Chondrocyte (in vitro differentiated cells): ENCODE measurements around the gene BORCS5. TPM values are rescaled to one million over a fixed set of nuclear protein-coding genes. Genes with fewer than 3 reads are reported as not detected.
"Not testable (repeated sequence)": the region's sequence is repeated elsewhere in the genome, so short reads cannot be mapped to it uniquely, and the experiment has no call there.

Experiments
- DNase-seq: peaks from one replicate; pipeline ENCODE4 v3.0.0; 2021; ENCODE audit warnings: mixed read lengths, low spot score
- H3K27ac Mint-ChIP-seq: one replicate; pipeline ENCODE4 v1.8.0; 2021; ENCODE audit warnings: mild to moderate bottlenecking, moderate library complexity, mixed read lengths; ENCODE audit not compliant: unreplicated experiment
- H3K27me3 Mint-ChIP-seq: 2 replicates; pipeline ENCODE4 v1.8.0; 2021; ENCODE audit warnings: low read depth, mixed read lengths
- H3K36me3 Mint-ChIP-seq: 2 replicates; pipeline ENCODE4 v1.8.0; 2021; ENCODE audit warnings: low read depth, mixed read lengths
- H3K4me1 Mint-ChIP-seq: 2 replicates; pipeline ENCODE4 v1.8.0; 2021; ENCODE audit warnings: low read depth, mild to moderate bottlenecking, mixed read lengths
- H3K4me3 Mint-ChIP-seq: one replicate; pipeline ENCODE4 v1.8.0; 2021; ENCODE audit warnings: mild to moderate bottlenecking, moderate library complexity, mixed read lengths; ENCODE audit not compliant: unreplicated experiment
- H3K9me3 Mint-ChIP-seq: 2 replicates; pipeline ENCODE4 v1.8.0; 2021; ENCODE audit warnings: low read depth, mixed read lengths
- total RNA-seq: library from RNA; stranded (reverse); gene quantifications from 3 replicates; pipeline ENCODE4 v1.2.1, GENCODE V29; 2021
- TF ChIP-seq, protein P1 (sequence below): fragments of 200-600 bp; sonication (generic); IDR thresholded peaks from 2 replicates; pipeline ENCODE4 v1.5.0; 2021; ENCODE audit warnings: antibody characterized with exemption, mild to moderate bottlenecking, moderate library complexity

The BORCS5 gene
- total RNA-seq, 1 donor from 2014 or later = 11.3 TPM

DNA sequence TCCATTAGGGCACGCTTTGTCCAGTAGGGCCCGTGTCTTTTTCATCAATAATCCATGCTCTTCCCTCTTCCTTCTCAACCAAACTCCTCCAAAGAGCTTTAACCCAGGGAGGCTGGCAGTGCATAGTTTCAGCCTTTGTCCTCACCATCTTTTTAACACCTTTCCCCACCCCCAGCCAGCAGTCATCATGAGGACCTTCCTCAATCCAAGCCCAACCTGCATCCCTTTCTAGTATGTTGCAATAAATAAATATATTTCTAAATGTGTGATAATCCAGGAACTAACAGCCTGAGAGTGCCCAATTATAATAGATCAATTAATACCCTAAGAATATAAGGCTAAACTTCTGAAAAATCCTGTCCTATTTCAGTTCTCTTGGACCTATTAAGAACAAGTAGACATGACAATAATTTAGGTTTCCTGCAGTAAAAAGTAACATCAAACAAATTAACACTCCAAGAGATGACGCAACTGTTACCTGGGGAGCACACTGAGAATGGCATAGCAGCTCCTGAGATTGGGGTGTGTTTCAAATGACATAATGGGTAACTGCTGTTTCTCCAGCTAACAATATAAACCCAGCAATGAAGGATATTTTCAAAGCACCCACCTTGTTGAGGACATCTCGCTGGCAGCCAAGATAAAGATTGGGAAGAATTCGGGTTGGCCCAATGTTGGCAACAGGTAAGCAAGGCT is 143.2 kb downstream of the BORCS5 start:
- Mint-ChIP-seq H3K4me3 (no peak overlapping the region), H3K27me3 (no peaks in the 10 kb centered on the region), H3K4me1 (no peaks in the 10 kb centered on the region), H3K27ac (no peak overlapping the region), H3K36me3 (no peaks in the 10 kb centered on the region), H3K9me3 (no peaks in the 10 kb centered on the region)
- TF ChIP-seq, protein P1, sequence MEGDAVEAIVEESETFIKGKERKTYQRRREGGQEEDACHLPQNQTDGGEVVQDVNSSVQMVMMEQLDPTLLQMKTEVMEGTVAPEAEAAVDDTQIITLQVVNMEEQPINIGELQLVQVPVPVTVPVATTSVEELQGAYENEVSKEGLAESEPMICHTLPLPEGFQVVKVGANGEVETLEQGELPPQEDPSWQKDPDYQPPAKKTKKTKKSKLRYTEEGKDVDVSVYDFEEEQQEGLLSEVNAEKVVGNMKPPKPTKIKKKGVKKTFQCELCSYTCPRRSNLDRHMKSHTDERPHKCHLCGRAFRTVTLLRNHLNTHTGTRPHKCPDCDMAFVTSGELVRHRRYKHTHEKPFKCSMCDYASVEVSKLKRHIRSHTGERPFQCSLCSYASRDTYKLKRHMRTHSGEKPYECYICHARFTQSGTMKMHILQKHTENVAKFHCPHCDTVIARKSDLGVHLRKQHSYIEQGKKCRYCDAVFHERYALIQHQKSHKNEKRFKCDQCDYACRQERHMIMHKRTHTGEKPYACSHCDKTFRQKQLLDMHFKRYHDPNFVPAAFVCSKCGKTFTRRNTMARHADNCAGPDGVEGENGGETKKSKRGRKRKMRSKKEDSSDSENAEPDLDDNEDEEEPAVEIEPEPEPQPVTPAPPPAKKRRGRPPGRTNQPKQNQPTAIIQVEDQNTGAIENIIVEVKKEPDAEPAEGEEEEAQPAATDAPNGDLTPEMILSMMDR = no peak
- no peak for DNase-seq

DNA sequence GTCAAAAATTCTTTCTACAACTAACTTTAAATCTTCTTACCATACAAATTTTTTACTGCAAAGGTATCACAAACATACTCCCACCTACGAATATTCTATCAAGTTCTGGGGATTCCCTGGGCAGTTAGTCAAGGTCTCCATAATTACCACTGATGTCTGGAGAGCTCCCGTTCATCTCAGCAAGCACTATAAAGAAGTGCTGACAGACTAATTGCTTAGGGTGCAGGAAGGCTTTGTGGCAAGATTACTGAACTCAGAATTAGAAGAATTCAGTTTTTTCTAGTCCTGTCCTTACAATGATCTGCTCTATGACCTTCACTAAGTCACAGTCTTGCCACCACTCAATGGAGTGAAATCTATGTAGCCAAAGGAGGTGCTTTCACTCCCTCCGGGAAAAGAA is 144.2 kb downstream of the BORCS5 start:
- peaks cover 9% of the 10 kb centered on the region for H3K4me1 Mint-ChIP-seq
- no peaks in the 10 kb centered on the region for H3K36me3 Mint-ChIP-seq
- H3K4me3 Mint-ChIP-seq = no peak overlapping the region
- TF ChIP-seq, protein P1 = no peak
- no peaks in the 10 kb centered on the region for H3K27me3 Mint-ChIP-seq
- H3K9me3 Mint-ChIP-seq = no peaks in the 10 kb centered on the region
- no peak overlapping the region for H3K27ac Mint-ChIP-seq
- no peak for DNase-seq

DNA sequence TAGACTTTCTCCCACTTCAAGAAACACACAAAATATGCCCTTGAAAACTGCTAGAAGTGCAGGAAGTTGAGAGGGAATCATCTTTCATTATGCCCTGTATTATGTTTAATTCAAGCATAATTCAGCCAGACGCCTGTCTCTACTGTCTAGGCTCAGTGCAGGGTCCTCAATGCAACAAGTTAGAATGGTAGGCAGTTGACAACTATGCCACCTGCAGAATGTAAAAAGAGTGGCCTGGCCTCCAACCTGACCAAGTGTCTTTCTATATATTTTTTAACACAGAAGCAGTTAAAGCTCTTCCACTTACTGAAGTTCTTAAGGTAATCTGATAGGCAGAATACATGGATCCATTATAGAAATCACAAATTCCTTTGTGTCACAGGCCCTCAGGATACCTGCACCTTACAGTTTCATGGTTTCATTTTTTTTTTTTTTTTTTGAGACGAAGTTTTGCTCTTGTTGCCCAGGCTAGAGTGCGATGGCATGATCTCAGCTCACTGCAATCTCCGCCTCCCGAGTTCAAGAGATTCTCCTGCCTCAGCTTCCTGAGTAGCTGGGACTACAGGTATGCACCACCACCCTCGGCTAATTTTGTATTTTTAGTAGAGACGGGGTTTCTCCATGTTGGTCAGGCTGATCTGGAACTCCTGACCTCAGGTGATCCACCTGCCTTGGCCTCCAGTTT is 145.4 kb downstream of the BORCS5 start:
- peaks cover 21% of the 10 kb centered on the region for H3K4me1 Mint-ChIP-seq
- H3K27me3 Mint-ChIP-seq, H3K4me3 Mint-ChIP-seq, H3K27ac Mint-ChIP-seq, DNase-seq, H3K9me3 Mint-ChIP-seq, H3K36me3 Mint-ChIP-seq: not testable (repeated sequence)

DNA sequence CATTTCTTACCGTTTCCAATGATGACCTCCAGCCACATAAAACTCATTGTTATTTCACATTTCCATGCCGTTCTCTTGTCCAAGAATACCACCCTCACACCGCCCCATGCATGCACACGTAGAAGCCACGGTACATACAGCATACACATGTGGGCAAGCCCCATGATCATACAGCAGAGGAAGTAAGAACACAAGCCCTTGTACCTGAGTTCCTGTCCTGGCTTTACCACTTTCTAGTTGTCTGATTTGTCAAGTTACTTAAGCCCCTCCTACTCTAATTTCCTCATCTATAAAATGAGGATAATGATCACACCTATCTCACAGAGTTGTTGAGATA is 145.9 kb downstream of the BORCS5 start:
- Mint-ChIP-seq H3K4me3 (no peak overlapping the region), H3K36me3 (no peaks in the 10 kb centered on the region), H3K27ac (no peak overlapping the region), H3K27me3 (no peaks in the 10 kb centered on the region), H3K4me1 (peaks cover 21% of the 10 kb centered on the region), H3K9me3 (no peaks in the 10 kb centered on the region)
- TF ChIP-seq, protein P1 = no peak
- DNase-seq = no peak

DNA sequence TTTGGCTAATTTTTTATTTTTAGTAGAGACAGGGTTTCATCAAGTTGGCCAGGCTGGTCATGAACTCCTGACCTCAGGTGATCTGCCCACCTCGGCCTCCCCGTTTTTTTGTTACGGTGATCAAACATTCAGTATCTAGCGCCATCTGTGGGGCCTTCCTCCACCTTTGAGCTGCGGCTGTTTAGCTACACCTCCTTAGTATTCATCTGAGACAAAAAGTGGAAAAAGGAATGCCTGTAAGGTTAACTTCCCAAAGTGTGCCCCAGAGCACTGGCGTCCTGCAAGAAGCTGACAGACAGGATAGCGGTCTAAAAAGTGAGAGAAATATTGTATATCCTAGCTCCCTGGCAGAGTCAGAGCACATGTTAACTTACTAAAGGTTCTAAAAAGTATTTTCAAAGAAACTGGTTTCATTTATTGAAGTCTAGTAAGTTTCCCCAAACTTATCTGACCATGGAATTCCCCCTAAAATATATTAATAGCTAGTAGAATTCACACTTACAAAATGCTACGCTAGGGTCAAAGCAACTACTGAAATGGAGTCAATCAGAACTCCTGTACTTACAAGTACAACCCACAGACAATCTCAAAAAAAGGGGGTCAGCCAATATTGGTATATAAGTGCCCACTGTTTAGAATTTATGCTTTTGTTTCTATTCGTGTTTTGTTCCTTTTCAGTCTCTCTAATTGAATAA is 146.7 kb downstream of the BORCS5 start:
- H3K27me3 Mint-ChIP-seq = no peaks in the 10 kb centered on the region
- no peaks in the 10 kb centered on the region for H3K9me3 Mint-ChIP-seq
- H3K4me3 Mint-ChIP-seq = no peak overlapping the region
- TF ChIP-seq, protein P1 = no peak
- peaks cover 26% of the 10 kb centered on the region for H3K4me1 Mint-ChIP-seq
- H3K36me3 Mint-ChIP-seq = no peaks in the 10 kb centered on the region
- no peak overlapping the region for H3K27ac Mint-ChIP-seq
- no peak for DNase-seq
